Measurements from ENCODE around the gene TIPRL.
A peak's percentile ranks its signal among the peaks of the same experiment; 100 is the strongest.

TIPRL gene

GRCh38 chr1:168223681-168224540 lies 45.1 kb downstream of the TIPRL start:
- no peak overlapping the region for H3K9ac ChIP-seq
- H2AFZ ChIP-seq (ENCODE audit: low read depth): no peak overlapping the region
- peaks cover 39% of the 10 kb centered on the region for H3K4me1 ChIP-seq (ENCODE audit: low read depth, poor library complexity, severe bottlenecking)
- H3K79me2 ChIP-seq (ENCODE audit: insufficient read depth, low read depth): peaks cover 29% of the 10 kb centered on the region
- H3K36me3 ChIP-seq (ENCODE audit: insufficient read depth): no peaks in the 10 kb centered on the region
- no peak overlapping the region for H3K27ac ChIP-seq
- H4K20me1 ChIP-seq (ENCODE audit: insufficient read depth): peaks cover 8% of the 10 kb centered on the region; the same call in 1 of the 2 replicates
- peak overlapping the region; percentile 43; the same call in 1 of the 2 replicates for H3K4me2 ChIP-seq
- TF ChIP-seq CTCF (conservative IDR thresholded peaks at IDR 0.05; ENCODE audit: low read depth, low read length): no peak
- no peak overlapping the region for H3K4me3 ChIP-seq (IDR thresholded peaks at IDR 0.05; ENCODE audit: insufficient read depth, low read depth, low read length)
- H3K27me3 ChIP-seq (ENCODE audit: insufficient read depth, low read depth): no peaks in the 10 kb centered on the region

- Histone ChIP-seq H4K20me1 (ENCODE audit: insufficient read depth) (peaks cover 8% of the 10 kb centered on the region; the same call in 1 of the 2 replicates), H3K9ac (peak overlapping the region; percentile 95; the same call in 1 of the 2 replicates), H3K36me3 (ENCODE audit: insufficient read depth) (no peaks in the 10 kb centered on the region), H3K4me2 (peak overlapping the region; percentile 43), H3K4me3 (IDR thresholded peaks at IDR 0.05; ENCODE audit: insufficient read depth, low read depth, low read length) (peak overlapping the region; percentile 68), H3K27ac (peak overlapping the region; percentile 85), H3K27me3 (ENCODE audit: insufficient read depth, low read depth) (no peaks in the 10 kb centered on the region), H3K79me2 (ENCODE audit: insufficient read depth, low read depth) (peaks cover 38% of the 10 kb centered on the region), H3K4me1 (ENCODE audit: low read depth, poor library complexity, severe bottlenecking) (peaks cover 40% of the 10 kb centered on the region), H2AFZ (ENCODE audit: low read depth) (peak overlapping the region; percentile 89)
- TF ChIP-seq CTCF (conservative IDR thresholded peaks at IDR 0.05; ENCODE audit: low read depth, low read length): no peak
Observed at GRCh38 chr1:168224991-168225390, 46.2 kb downstream of the TIPRL start.

- H3K27ac ChIP-seq: peak within 1 kb of the TSS; percentile 85
- H3K4me3 ChIP-seq (IDR thresholded peaks at IDR 0.05; ENCODE audit: insufficient read depth, low read depth, low read length): peak within 1 kb of the TSS; percentile 68
- peak within 1 kb of the TSS; percentile 89 for H2AFZ ChIP-seq (ENCODE audit: low read depth)
- peak within 1 kb of the TSS; percentile 43 for H3K4me2 ChIP-seq
- H3K79me2 ChIP-seq (ENCODE audit: insufficient read depth, low read depth): peaks cover 38% of the 10 kb centered on the region
- TF ChIP-seq CTCF (conservative IDR thresholded peaks at IDR 0.05; ENCODE audit: low read depth, low read length): no peak
- H3K27me3 ChIP-seq (ENCODE audit: insufficient read depth, low read depth): no peaks in the 10 kb centered on the region
- H4K20me1 ChIP-seq (ENCODE audit: insufficient read depth): peaks cover 8% of the 10 kb centered on the region; the same call in 1 of the 2 replicates
- H3K36me3 ChIP-seq (ENCODE audit: insufficient read depth): no peaks in the 10 kb centered on the region
- peaks cover 40% of the 10 kb centered on the region for H3K4me1 ChIP-seq (ENCODE audit: low read depth, poor library complexity, severe bottlenecking)
- H3K9ac ChIP-seq: peak within 1 kb of the TSS; percentile 95
Observed at GRCh38 chr1:168225476-168226190, 46.9 kb downstream of the TIPRL start, which contains the start of gene SFT2D2. Gene SFT2D2, plus strand, starts transcription at chr1:168226004. Its CDS starts 76 bp downstream, at chr1:168226080.

GRCh38 chr1:168227620-168228019 lies 48.9 kb downstream of the TIPRL start:
- TF ChIP-seq CTCF (conservative IDR thresholded peaks at IDR 0.05; ENCODE audit: low read depth, low read length): no peak
- peaks cover 38% of the 10 kb centered on the region for H3K79me2 ChIP-seq (ENCODE audit: insufficient read depth, low read depth)
- no peak overlapping the region for H3K4me3 ChIP-seq (IDR thresholded peaks at IDR 0.05; ENCODE audit: insufficient read depth, low read depth, low read length)
- peak overlapping the region; percentile 43 for H3K4me2 ChIP-seq
- H4K20me1 ChIP-seq (ENCODE audit: insufficient read depth): peaks cover 8% of the 10 kb centered on the region; the same call in 1 of the 2 replicates
- peak overlapping the region; percentile 2; the same call in 1 of the 2 replicates for H3K27ac ChIP-seq
- no peaks in the 10 kb centered on the region for H3K36me3 ChIP-seq (ENCODE audit: insufficient read depth)
- H3K27me3 ChIP-seq (ENCODE audit: insufficient read depth, low read depth): no peaks in the 10 kb centered on the region
- no peak overlapping the region; the same call in 1 of the 2 replicates for H3K9ac ChIP-seq
- H3K4me1 ChIP-seq (ENCODE audit: low read depth, poor library complexity, severe bottlenecking): peaks cover 40% of the 10 kb centered on the region
- H2AFZ ChIP-seq (ENCODE audit: low read depth): no peak overlapping the region
